Vagina (tissue), 2 donors: ENCODE data around the gene TRPV2.

Experiments
- CTCF ChIP-seq, 3 experiments: fragments of 450-650 bp in 2 of 3; fragments of 200-600 bp in 1 of 3; sonication (generic) in 1 of 3; IDR thresholded peaks; one replicate each; pipeline ENCODE4 v1.5.1; 2017 to 2019; ENCODE audit warnings: antibody characterized with exemption in 3 of 3, mild to moderate bottlenecking in 2 of 3, moderate library complexity in 2 of 3
- POLR2A ChIP-seq, 2 donors: fragments of 450-650 bp; IDR thresholded peaks; one replicate each; pipeline ENCODE4 v1.6.1; 2017; ENCODE audit warnings: antibody characterized with exemption in 2 of 2, mild to moderate bottlenecking in 2 of 2, moderate library complexity in 2 of 2

DNA sequence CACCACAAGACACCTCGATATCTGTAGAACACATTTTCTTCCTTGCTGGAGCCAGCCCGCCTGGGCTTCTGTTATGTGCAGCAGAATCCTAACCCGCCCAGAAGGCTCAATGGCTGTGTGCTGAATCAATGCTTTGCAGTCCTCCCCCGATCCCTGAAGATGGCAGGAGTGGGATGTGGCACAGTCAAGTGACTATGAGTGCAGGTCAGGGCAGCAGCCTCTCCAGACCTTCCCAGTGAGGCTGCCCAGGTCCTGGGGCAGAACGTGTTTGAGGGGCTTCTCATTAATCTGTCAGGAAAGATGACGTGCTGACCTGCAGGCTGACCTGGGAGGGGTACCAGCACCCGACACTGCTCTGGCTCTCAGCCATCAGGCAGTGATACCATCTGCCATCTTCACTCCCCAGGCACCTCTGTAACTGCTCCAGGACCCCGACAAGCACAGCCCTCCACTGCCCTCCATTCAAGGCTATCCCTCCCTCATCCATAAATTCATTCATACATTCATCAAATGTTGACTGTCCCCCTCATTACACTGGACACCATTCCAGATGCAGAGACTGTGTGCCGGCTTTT is 41.5 kb downstream of the TRPV2 start:
- TF ChIP-seq CTCF (IDR thresholded peaks at IDR 0.05): no peak
- TF ChIP-seq POLR2A (IDR thresholded peaks at IDR 0.05): no peak
